Measurements from ENCODE around the gene QPCT.
"Not testable (repeated sequence)": the region's sequence is repeated elsewhere in the genome, so short reads cannot be mapped to it uniquely, and the experiment has no call there.

QPCT gene

DNA sequence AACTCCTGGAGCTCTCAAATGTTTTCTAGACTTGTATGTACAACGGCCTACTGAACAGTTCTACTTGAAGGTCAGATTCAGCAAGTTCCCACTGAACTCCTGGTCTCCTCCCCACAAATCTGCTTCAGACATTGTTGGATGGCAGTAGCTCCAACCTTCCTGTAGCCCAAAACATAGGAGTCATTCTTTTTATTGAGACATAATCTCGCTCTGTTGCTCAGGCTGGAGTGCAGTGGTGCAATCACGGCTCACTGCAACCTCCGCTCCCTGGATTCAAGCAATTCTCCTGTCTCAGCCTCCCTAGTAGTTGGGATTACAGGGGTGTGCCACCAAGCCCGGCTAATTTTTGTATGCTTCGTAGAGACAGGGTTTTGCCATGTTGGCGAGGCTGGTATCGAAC lies 47.3 kb downstream of the QPCT start:
- no peak for DNase-seq (ENCODE audit: low read depth, low spot score)

- DNase-seq (ENCODE audit: low read depth, low spot score): no peak
Observed at GRCh38 chr2:37392428-37392827, 48.0 kb downstream of the QPCT start.

DNA sequence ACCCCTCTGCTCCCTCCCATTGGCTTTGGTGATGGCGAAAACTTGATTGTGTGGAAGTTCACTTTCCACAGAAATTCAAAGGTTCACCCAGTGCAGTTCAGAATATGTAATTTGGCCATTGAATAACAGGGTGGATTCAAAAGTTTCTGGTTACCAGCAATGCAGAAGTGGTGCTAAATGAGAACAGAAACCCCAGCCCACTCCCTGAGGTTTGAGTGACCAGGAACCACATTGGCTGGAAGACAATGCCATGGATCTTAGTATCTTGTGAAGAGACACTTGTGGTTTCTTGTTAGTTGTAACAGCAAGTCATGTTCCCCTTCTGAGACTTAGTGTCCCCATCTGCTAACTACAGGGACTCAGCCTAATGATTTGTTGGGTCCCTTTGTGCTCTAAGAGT lies 49.8 kb downstream of the QPCT start:
- DNase-seq (ENCODE audit: low read depth, low spot score): no peak

GRCh38 chr2:37394796-37395555 lies 50.5 kb downstream of the QPCT start:
- DNase-seq (ENCODE audit: low read depth, low spot score): no peak

DNA sequence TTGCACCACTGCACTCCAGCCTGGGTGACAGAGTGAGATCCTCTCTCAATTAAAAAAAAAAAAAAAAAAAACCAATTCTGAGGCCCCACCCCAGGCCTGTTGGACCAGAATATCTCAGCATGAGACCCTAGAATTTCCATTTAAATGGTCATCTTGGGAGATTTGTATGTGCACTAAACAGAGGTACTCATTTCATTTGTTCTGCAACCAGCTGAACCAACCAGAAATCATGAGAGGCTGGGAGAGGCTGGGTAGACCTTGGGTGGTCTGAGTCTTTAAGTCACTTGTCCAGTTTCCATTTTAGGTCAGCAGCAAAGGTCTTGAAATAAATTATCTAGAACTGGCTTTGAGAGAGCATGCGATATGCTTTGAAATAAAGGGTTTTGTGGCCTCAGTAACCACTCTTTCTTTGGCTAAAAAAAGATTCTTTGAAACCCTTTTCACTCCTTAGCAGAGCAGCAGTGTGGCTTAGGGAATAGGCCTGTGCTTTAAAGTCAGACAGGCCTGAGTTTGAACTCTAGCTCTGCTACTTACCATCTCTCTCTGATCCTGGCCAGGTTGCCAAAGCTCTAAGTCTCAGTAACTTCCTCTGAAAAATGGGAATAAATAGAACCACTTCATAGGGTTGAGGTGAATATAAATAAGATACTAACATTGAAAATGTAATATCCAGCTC lies 52.6 kb downstream of the QPCT start:
- DNase-seq (ENCODE audit: low read depth, low spot score): no peak

GRCh38 chr2:37398990-37399389 lies 54.6 kb downstream of the QPCT start:
- DNase-seq (ENCODE audit: low read depth, low spot score): no peak

- no peak for DNase-seq (ENCODE audit: low read depth, low spot score)
Observed at GRCh38 chr2:37400041-37400440, 55.6 kb downstream of the QPCT start.

- no peak for DNase-seq (ENCODE audit: low read depth, low spot score)
Observed at GRCh38 chr2:37402636-37403035, 58.2 kb downstream of the QPCT start.

- no peak for DNase-seq (ENCODE audit: low read depth, low spot score)
Observed at GRCh38 chr2:37405781-37406180, 61.4 kb downstream of the QPCT start.

- DNase-seq (ENCODE audit: low read depth, low spot score): no peak
Observed at GRCh38 chr2:37412231-37412630, 67.8 kb downstream of the QPCT start.

DNA sequence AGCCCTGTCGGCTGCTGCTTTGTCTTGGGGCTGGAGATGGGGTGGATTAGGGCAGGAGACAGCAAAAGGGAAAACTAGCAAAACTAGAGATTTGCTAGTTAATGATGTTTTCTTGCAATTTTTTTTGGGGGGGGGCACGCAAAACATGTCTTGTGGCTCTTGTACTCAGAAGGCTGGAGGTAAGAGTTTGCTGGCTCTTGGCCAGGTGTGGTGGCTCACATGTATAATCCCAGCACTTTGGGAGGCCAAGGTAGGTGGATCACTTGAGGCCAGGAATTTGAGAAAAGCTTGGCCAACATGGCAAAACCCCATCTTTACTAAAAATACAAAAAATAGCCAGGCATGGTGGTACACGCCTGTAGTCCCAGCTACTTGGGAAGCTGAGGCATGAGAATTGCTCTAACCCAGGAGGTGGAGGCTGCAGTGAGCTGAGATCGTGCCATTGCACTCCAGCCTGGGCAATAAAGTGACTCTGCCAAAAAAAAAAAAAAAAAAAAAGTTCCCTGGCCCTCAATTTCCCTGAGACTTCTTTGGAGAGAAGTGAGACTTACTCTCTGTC lies 69.6 kb downstream of the QPCT start:
- DNase-seq (ENCODE audit: low read depth, low spot score): not testable (repeated sequence)

- peak; percentile 36 for DNase-seq (ENCODE audit: low read depth, low spot score)
Observed at GRCh38 chr2:37414470-37414949, 70.1 kb downstream of the QPCT start.

DNA sequence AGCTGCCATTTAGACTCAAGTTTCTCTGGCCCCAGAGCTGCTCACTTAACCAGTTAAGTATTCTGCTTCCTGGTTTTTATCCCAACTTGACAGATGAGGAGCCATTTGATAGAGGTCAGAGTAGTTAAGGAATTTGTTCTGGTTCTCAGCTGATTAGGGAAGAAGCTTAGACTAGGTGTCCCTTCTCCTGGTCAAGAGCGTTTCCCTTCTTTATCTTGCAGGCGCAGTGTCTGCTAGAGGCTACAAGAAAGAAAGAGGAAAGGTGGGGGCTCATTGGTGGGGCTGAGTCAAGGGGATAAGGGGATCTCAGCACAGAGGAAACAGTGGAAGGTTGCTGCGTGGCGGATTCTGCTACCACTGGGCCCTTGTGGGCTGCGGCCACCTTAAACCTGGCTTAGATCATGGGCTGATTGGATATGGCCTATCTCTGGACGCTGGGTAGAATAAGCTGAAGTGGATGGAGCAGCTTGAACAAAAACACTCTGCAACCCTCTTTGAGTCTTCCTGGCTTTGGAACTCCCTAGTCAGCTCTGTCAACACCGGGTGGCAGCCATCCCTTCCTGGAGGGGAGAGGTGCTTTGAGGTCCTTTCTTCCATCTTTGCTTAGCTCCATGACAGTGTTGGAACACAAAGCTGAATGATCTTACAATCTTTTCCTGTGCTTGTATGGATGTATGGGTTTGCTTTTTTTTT lies 70.8 kb downstream of the QPCT start:
- no peak for DNase-seq (ENCODE audit: low read depth, low spot score)

- DNase-seq (ENCODE audit: low read depth, low spot score): no peak
Observed at GRCh38 chr2:37417321-37417720, 72.9 kb downstream of the QPCT start.

DNA sequence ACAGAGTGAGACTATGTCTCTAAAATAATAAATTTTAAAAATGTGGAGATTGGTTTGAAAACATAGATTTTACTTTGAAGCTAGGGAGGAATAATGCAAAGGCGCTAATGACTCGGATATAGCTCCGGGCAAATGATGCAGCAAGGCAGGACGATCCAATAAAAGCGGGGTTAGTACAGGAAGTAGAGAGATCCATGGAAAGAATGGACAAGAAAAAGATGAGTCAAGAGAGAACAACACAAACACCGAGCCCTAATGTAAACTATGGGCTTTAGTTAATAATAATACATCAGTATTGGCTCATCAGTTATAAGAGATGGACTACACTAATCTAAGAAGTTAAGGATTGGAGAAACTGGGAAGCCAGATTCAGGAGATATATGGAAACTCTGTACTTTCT lies 74.5 kb downstream of the QPCT start:
- no peak for DNase-seq (ENCODE audit: low read depth, low spot score)

DNA sequence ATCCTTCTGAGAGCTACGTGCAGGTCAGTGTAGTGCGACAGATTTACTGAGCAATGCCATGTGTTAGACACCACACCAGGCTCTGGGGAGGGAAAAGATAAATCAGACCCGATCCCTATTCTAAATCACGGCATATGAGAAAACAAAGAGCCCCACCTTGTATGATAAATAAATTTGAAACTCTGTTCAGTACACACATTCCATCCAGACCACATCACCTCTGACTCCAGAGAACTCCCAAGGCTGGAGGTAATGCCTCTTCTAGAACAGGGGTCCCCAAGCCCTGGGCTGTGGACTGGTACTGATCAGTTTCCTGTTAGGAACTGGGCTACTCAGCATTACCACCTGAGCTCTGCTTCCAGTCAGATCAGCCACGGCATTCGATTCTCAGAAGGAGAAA lies 77.3 kb downstream of the QPCT start:
- no peak for DNase-seq (ENCODE audit: low read depth, low spot score)

DNA sequence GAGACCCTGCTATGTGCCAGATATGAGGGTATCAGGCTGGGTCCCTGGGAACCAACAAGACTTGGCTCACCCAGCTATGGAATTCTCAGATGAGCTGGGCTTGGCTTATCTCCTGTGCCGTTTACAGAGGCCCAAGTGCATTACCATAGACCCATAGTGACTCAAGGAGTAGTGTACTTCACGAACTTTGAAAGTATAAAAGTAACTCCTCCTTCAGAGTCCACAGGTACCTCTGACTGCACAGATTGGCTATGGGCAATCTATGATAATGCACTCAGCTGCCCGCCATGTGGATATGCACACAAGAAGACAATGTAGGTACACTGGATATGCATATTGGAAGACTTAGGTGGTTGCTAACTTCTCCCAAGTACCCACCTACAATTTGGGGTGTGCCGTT lies 78.4 kb downstream of the QPCT start:
- DNase-seq (ENCODE audit: low read depth, low spot score): no peak
